Activated CD4-positive, alpha-beta T cell treated with anti-CD3 and anti-CD28 coated beads for 48 hours (primary cell): Measurements from ENCODE around the gene EMC6.

Source experiments
- DNase-seq: peaks from one replicate; pipeline ENCODE4 v3.0.0-alpha.2; 2020

Gene EMC6

DNA sequence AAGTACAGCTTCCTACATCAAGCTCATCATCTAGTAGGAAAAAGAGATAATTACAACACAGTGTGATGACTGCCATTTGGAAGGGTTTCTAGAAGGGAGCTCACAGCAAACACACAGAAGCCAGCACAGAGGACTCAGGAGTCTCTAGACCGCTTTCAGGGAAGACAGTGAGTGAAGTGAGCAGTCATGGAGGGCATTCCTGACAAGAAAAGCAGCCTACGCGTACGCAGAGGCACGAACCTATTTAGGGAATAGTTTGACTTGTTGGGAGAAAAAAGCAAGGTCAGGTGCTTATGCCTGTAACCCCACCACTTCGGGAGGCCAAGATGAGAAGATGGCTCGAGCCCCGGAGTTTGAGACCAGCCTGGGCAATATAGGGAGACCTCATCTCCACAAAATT, 46.7 kb downstream of the EMC6 start:
- no peak for DNase-seq

DNA sequence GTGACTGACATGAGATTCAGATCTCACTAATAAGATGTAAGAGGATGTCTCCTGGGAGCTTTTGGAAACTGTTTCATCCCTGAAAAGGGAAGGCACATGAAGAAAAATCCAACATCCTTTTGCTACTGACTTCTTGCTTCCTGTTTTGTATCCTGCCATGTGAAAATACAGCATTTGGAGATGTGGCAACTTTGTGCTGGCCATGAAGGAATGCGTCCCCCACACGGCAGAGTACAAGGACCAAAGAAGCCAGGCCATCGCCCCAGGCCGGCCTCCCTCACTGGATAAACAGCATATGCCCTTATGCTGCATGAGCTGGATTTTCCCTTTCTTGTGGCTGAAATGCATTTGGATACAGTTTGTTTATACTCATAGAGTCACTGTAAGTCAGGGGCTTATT, 49.6 kb downstream of the EMC6 start:
- no peak for DNase-seq

GRCh38 chr17:3719265-3719664, 50.7 kb downstream of the EMC6 start:
- DNase-seq, result no peak
